Left ventricle myocardium inferior (tissue), 1 donor: Measurements from ENCODE around the gene TIFAB. TPM values are rescaled to one million over a fixed set of nuclear protein-coding genes. Genes with fewer than 3 reads are reported as not detected.

Experiments
- DNase-seq: peaks from one replicate; pipeline ENCODE4 v3.0.0-alpha.2; 2020
- H3K27ac ChIP-seq: fragments of 200-600 bp; replicated peaks from 2 replicates; pipeline ENCODE4 v1.8.0; 2021
- H3K27me3 ChIP-seq: fragments of 200-600 bp; 2 replicates; pipeline ENCODE4 v1.8.0; 2021; ENCODE audit warnings: low read depth
- H3K36me3 ChIP-seq: fragments of 200-600 bp; 2 replicates; pipeline ENCODE4 v1.8.0; 2021
- H3K4me1 ChIP-seq: fragments of 200-600 bp; 2 replicates; pipeline ENCODE4 v1.8.0; 2021
- H3K4me3 ChIP-seq: fragments of 200-600 bp; 2 replicates; pipeline ENCODE4 v1.8.0; 2021; ENCODE audit warnings: mild to moderate bottlenecking, moderate library complexity
- H3K9me3 ChIP-seq: fragments of 200-600 bp; replicated peaks from 2 replicates; pipeline ENCODE4 v1.8.0; 2021
- intact Hi-C: fragments of 100-400 bp; cut with micrococcal nuclease; formaldehyde crosslinking; loops from one replicate; pipeline ENCODE4 v1.11.0; 2022
- total RNA-seq: library from RNA; stranded (reverse); fragmentation: NEBNext Ultra II Directional; extraction: Animal tissue kit (Norgen Biotek cat#: 25700); gene quantifications from one replicate; pipeline ENCODE4 v1.2.1, GENCODE V29; 2021
- TF ChIP-seq, protein P1 (sequence below): fragments of 200-600 bp; IDR thresholded peaks from 2 replicates; pipeline ENCODE4 v1.8.0; 2021; ENCODE audit warnings: antibody characterized with exemption, mild to moderate bottlenecking, borderline replicate concordance
- donor health status: DM: no; HTN: yes; CAD: no; lungs with severe emphysema.

The TIFAB gene
- total RNA-seq, 1 donor from 2014 or later = not detected

DNA sequence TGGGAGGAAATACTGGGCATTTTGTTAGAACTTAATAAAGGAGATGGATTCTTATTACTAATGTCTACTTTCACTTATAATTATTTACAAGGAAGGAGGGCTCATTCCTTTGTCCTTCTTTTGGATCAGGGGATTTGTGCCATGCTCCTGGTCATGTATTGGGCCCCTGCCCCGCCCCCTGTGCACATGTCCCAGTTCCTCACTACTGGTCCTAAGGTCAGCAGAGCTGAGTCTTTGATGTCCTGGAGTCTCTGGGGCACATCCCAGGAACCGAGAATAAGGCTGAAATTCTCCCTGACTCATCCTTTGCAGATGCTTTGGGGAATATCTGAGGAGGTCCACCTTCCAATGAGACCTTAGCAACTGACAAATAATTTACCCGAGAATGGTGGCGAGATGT, 19.6 kb upstream of the TIFAB start:
- intact Hi-C loops = no loop called here
- Histone ChIP-seq H3K4me1 (peaks cover 2% of the 10 kb centered on the region), H3K4me3 (no peak overlapping the region), H3K36me3 (no peaks in the 10 kb centered on the region), H3K27me3 (peaks cover 100% of the 10 kb centered on the region), H3K27ac (no peak overlapping the region), H3K9me3 (no peaks in the 10 kb centered on the region)
- TF ChIP-seq, protein P1, sequence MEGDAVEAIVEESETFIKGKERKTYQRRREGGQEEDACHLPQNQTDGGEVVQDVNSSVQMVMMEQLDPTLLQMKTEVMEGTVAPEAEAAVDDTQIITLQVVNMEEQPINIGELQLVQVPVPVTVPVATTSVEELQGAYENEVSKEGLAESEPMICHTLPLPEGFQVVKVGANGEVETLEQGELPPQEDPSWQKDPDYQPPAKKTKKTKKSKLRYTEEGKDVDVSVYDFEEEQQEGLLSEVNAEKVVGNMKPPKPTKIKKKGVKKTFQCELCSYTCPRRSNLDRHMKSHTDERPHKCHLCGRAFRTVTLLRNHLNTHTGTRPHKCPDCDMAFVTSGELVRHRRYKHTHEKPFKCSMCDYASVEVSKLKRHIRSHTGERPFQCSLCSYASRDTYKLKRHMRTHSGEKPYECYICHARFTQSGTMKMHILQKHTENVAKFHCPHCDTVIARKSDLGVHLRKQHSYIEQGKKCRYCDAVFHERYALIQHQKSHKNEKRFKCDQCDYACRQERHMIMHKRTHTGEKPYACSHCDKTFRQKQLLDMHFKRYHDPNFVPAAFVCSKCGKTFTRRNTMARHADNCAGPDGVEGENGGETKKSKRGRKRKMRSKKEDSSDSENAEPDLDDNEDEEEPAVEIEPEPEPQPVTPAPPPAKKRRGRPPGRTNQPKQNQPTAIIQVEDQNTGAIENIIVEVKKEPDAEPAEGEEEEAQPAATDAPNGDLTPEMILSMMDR = no peak
- no peak for DNase-seq

DNA sequence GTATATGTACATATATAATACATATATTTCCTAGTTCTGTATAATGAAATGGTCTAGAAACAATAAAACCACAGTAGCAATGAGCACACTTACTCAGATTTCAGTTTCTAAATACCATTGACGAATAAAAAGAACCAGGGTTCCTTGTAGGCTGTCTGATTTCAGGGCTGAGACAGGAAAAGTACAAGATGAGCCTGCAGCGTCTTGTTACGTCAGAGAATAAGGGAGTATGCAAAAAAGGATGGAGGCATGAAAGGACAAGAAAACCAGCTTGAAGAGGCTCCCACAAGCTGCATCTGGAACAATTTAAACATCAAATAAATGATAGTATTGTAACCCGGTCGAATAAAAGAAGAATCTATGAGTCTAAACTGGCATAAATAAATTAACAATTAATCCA, 17.8 kb upstream of the TIFAB start:
- Histone ChIP-seq H3K36me3 (no peaks in the 10 kb centered on the region), H3K4me3 (no peak overlapping the region), H3K4me1 (peaks cover 10% of the 10 kb centered on the region), H3K27ac (no peak overlapping the region), H3K9me3 (no peaks in the 10 kb centered on the region), H3K27me3 (peaks cover 100% of the 10 kb centered on the region)
- TF ChIP-seq, protein P1 = no peak
- DNase-seq = no peak
- intact Hi-C loops = loop anchor here (5.0 kb wide), 1 partner anchor 82 kb away; no protein-coding TSS in a partner anchor

DNA sequence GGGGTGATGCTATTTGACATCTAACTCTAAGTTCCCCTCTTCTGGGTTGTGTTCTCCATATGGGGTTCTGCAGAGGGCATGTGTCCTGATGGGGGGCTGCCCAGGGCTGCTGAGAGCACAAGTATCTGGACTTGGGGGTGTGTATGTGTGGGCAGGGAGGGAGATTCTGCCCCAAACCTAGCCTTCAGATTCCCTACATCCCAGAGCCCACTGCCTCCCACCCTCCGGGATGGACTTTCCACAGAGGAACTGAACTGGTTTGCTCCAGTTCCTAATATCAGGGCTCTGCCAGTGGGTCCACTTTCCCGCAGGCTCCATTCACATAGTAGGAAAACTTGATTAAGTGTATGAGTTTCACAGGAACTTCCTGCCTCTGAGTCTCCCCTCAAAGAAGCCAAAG, 16.4 kb upstream of the TIFAB start:
- Histone ChIP-seq H3K4me1 (peaks cover 10% of the 10 kb centered on the region), H3K27ac (no peak overlapping the region), H3K27me3 (peaks cover 100% of the 10 kb centered on the region), H3K4me3 (no peak overlapping the region), H3K36me3 (no peaks in the 10 kb centered on the region), H3K9me3 (no peaks in the 10 kb centered on the region)
- TF ChIP-seq, protein P1 = no peak
- no peak for DNase-seq
- intact Hi-C loops = loop anchor here (5.0 kb wide), 1 partner anchor 84 kb away; no protein-coding TSS in a partner anchor

DNA sequence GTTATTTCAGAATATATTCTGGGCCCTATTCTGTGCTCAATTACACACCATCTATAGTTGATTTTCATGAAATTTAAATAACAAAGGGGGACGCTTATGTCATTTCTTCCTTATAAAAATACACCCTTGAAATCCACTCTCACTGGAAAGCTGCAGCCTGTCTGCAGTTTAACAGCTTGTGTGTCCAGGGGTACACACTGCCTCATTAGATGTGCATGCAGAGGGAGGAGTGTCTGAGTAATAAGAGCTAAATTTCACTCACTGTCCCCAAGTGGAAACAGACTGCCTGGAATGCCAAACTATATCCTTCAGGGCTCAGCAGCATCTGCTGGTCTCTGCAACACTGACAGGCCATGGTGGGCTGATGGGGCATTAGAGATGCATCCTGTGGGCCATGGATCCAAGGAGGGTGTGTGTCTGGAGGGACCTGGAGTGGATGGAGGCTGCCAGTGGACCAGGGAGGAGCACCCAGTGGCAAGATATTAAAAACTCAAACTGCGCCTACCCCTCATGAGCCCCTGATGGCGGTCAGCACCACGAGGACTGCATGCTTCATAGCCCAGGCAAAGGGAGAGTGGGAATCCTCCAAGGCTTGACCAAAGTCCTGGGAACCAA, 15.8 kb upstream of the TIFAB start:
- no peak for DNase-seq
- Histone ChIP-seq H3K4me3 (no peak overlapping the region), H3K9me3 (no peaks in the 10 kb centered on the region), H3K27me3 (peaks cover 100% of the 10 kb centered on the region), H3K27ac (no peak overlapping the region), H3K36me3 (no peaks in the 10 kb centered on the region), H3K4me1 (peaks cover 10% of the 10 kb centered on the region)
- intact Hi-C loops = loop anchor here (5.0 kb wide), 1 partner anchor 84 kb away; no protein-coding TSS in a partner anchor
- TF ChIP-seq, protein P1 = no peak

DNA sequence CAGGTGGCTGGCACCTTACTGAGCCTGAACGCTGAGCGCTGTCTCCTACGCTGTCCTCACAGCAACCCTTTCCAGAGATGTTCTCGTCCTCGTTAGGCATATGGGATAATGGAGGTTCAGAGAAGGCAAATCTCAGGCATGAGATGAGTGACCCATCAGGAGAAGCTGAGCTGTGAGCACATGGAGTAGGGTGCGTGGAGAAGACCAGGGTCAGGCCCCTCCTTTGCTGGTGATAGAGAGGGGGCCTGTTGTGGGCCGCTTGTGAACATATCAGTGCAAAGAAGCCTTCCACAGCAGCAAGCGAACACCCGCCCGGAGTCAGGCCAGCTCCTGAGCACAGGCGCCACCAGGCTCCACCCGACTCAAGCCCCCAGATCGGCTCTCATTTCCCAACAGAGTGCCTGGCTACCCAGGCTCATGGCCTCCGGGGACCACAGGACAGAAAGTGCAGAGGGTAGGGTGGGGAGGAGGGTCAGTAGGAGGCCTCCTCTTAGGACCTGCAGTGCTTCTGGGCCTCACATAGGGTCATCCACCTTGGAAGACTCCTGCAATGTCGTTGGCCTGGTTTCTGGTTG, 15.0 kb upstream of the TIFAB start:
- TF ChIP-seq, protein P1 = no peak
- no peak overlapping the region for H3K27ac ChIP-seq
- H3K27me3 ChIP-seq = peaks cover 100% of the 10 kb centered on the region
- H3K4me3 ChIP-seq = no peak overlapping the region
- DNase-seq = no peak
- intact Hi-C loops = loop anchor here (5.0 kb wide), 1 partner anchor 85 kb away; no protein-coding TSS in a partner anchor
- peaks cover 10% of the 10 kb centered on the region for H3K4me1 ChIP-seq
- H3K36me3 ChIP-seq = no peaks in the 10 kb centered on the region
- no peaks in the 10 kb centered on the region for H3K9me3 ChIP-seq
